ENCODE data around the gene PAPOLB.

DNA sequence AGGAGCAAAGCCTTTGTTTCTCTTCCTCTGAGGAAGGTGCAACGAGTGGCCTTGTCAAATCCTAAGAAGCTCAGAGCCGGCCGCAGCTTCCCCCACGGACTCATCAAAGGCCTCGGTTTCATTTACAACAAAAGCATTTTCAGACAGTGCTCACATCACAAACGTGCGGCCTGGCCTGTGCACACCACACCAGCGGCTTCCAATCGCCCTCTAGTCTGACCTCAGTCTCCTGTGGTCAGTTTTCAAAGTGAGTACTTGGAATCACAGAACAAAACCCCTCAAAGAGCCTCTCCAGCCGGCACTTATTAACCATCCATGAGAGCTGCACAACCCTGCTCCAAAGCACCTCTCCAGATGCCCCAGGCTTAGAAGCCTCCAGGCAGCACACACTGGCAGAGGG lies 18.4 kb upstream of the PAPOLB start:
- TF ChIP-seq, protein P1, sequence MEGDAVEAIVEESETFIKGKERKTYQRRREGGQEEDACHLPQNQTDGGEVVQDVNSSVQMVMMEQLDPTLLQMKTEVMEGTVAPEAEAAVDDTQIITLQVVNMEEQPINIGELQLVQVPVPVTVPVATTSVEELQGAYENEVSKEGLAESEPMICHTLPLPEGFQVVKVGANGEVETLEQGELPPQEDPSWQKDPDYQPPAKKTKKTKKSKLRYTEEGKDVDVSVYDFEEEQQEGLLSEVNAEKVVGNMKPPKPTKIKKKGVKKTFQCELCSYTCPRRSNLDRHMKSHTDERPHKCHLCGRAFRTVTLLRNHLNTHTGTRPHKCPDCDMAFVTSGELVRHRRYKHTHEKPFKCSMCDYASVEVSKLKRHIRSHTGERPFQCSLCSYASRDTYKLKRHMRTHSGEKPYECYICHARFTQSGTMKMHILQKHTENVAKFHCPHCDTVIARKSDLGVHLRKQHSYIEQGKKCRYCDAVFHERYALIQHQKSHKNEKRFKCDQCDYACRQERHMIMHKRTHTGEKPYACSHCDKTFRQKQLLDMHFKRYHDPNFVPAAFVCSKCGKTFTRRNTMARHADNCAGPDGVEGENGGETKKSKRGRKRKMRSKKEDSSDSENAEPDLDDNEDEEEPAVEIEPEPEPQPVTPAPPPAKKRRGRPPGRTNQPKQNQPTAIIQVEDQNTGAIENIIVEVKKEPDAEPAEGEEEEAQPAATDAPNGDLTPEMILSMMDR (IDR thresholded peaks at IDR 0.05): no peak
- no peak for TF ChIP-seq EP300 (IDR thresholded peaks at IDR 0.05)
